SK-N-SH treated with all-trans-retinoic acid at 6 μM for 48 hours (cell line): ENCODE results near the gene KIF1A.

Source experiments
- ARNTL ChIP-seq: fragments of 450-650 bp; formaldehyde crosslinking; IDR thresholded peaks from 2 replicates; pipeline ENCODE4 v1.5.0; 2020; ENCODE audit warnings: low read depth, mild to moderate bottlenecking, moderate library complexity, borderline replicate concordance
- BACH2 ChIP-seq: fragments of 250-450 bp; sonication (Bioruptor Pico); IDR thresholded peaks from 2 replicates; pipeline ENCODE4 v1.9.0; 2021; ENCODE audit warnings: mild to moderate bottlenecking, borderline replicate concordance
- ESRRG ChIP-seq: fragments of 250-450 bp; sonication (Bioruptor Pico); IDR thresholded peaks from 2 replicates; pipeline ENCODE4 v1.6.1; 2021; ENCODE audit warnings: mild to moderate bottlenecking
- ISL1 ChIP-seq: fragments of 250-450 bp; sonication (Bioruptor Pico); IDR thresholded peaks from 2 replicates; pipeline ENCODE4 v2.1.2; 2022; ENCODE audit warnings: mild to moderate bottlenecking, moderate library complexity
- PATZ1 ChIP-seq: fragments of 250-450 bp; sonication (Bioruptor Pico); IDR thresholded peaks from 2 replicates; pipeline ENCODE4 v1.8.0; 2020; ENCODE audit warnings: mild to moderate bottlenecking, moderate library complexity, borderline replicate concordance
- RARB ChIP-seq: fragments of 250-450 bp; sonication (Bioruptor Pico); IDR thresholded peaks from 2 replicates; pipeline ENCODE4 v1.8.0; 2021; ENCODE audit warnings: mild to moderate bottlenecking, moderate library complexity
- SNAI2 ChIP-seq: fragments of 250-450 bp; sonication (Bioruptor Pico); IDR thresholded peaks from 2 replicates; pipeline ENCODE4 v1.5.0; 2020; ENCODE audit warnings: mild to moderate bottlenecking, moderate library complexity
- TOX ChIP-seq: fragments of 250-450 bp; sonication (Bioruptor Pico); IDR thresholded peaks from 2 replicates; pipeline ENCODE4 v1.8.0; 2021; ENCODE audit warnings: mild to moderate bottlenecking, moderate library complexity, borderline replicate concordance
- ZFP3 ChIP-seq: fragments of 250-450 bp; sonication (Bioruptor Pico); IDR thresholded peaks from 2 replicates; pipeline ENCODE4 v1.5.0; 2020; ENCODE audit warnings: mild to moderate bottlenecking, moderate library complexity
- ZNF565 ChIP-seq: fragments of 450-650 bp; formaldehyde crosslinking; conservative IDR thresholded peaks from 2 replicates; pipeline ENCODE4 v1.5.0; 2020; ENCODE audit warnings: low read depth, mild to moderate bottlenecking, moderate library complexity
- ZNF70 ChIP-seq: fragments of 450-650 bp; formaldehyde crosslinking; IDR thresholded peaks from 2 replicates; pipeline ENCODE4 v1.5.0; 2020; ENCODE audit warnings: mild to moderate bottlenecking, moderate library complexity
- TF ChIP-seq, protein P1 (sequence below): fragments of 250-450 bp; sonication (Bioruptor Pico); IDR thresholded peaks from 2 replicates; pipeline ENCODE4 v1.5.1; 2020; ENCODE audit warnings: low read depth, mild to moderate bottlenecking, moderate library complexity

GRCh38 chr2:240703417-240704341 is 116.3 kb downstream of the KIF1A start:
- TF ChIP-seq, protein P1, sequence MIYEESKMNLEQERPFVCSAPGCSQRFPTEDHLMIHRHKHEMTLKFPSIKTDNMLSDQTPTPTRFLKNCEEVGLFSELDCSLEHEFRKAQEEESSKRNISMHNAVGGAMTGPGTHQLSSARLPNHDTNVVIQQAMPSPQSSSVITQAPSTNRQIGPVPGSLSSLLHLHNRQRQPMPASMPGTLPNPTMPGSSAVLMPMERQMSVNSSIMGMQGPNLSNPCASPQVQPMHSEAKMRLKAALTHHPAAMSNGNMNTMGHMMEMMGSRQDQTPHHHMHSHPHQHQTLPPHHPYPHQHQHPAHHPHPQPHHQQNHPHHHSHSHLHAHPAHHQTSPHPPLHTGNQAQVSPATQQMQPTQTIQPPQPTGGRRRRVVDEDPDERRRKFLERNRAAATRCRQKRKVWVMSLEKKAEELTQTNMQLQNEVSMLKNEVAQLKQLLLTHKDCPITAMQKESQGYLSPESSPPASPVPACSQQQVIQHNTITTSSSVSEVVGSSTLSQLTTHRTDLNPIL (CRISPR knock-in tag), result no peak
- TF ChIP-seq ARNTL (CRISPR knock-in tag) (no peak), PATZ1 (CRISPR knock-in tag) (no peak), ZFP3 (no peak), RARB (CRISPR knock-in tag) (no peak), TOX (no peak), ZNF70 (CRISPR knock-in tag) (no peak), SNAI2 (CRISPR knock-in tag) (no peak), BACH2 (no peak), ESRRG (CRISPR knock-in tag) (no peak), ZNF565 (no peak), ISL1 (CRISPR knock-in tag) (no peak)
